Stimulated activated CD4-positive, alpha-beta T cell treated with anti-CD3 and anti-CD28 coated beads, Interleukin-12 subunit alpha, Interleukin-12 subunit beta, amount 100 ng/mL, for 24 hours (primary cell): ENCODE data around the gene ST8SIA3.
A peak's percentile ranks its signal among the peaks of the same experiment; 100 is the strongest.

Experiments
- DNase-seq, 2 experiments: peaks; one replicate each; pipeline ENCODE4 v3.0.0-alpha.2; 2020; ENCODE audit warnings: low read depth in 2 of 2

Gene ST8SIA3, protein sequence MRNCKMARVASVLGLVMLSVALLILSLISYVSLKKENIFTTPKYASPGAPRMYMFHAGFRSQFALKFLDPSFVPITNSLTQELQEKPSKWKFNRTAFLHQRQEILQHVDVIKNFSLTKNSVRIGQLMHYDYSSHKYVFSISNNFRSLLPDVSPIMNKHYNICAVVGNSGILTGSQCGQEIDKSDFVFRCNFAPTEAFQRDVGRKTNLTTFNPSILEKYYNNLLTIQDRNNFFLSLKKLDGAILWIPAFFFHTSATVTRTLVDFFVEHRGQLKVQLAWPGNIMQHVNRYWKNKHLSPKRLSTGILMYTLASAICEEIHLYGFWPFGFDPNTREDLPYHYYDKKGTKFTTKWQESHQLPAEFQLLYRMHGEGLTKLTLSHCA

DNA sequence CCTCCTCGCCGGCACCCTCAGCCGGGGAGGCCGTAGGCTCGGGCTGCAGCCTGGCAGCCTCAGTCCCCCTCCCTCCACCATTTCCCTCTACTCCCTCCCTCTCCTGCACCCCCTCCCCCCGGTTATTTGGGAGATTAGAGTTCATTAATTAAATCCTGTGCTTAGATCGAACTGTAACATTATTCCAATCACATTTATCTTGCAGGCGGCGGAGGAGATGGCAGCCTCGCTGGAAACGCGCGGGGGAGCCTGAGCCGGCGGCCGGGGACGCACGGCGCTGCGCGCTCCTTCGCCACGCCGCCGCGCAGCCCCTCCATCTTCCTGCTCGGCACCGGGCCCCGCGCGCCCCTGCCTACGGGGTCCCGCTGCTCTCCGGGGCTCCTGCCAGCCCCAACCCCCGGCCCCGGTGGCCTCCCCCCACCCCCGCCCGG lies at the start of gene ST8SIA3:
Gene ST8SIA3 (plus strand): TSS at position 287 of the 431 bp plus-strand sequence. CDS start 290 bp downstream, outside the sequence.
- DNase-seq, result no peak

GRCh38 chr18:57311472-57311871 lies 40.9 kb upstream of the ST8SIA3 start:
- no peak for DNase-seq

- DNase-seq, result no peak
These were observed 39.8 kb upstream of the ST8SIA3 start for GRCh38 chr18:57312346-57313144.

DNA sequence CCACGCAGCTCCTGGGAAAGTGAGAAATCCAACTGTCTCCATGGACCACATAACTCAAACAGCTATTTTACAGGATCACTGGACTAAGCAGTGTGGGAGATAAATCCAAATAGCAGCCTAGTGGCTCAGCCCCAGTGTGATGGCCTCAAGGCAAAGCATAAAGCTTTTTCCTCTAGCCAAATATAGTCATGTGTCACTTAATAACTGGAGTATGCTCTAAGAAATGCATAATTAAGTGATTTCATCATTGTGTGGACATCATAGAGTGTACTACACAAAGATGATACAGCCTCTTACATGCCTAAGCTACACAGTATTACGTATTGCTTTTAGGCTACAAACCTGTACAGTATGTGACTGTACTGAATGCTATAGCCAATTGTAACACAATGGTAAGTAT lies 31.8 kb upstream of the ST8SIA3 start:
- DNase-seq, result no peak

DNA sequence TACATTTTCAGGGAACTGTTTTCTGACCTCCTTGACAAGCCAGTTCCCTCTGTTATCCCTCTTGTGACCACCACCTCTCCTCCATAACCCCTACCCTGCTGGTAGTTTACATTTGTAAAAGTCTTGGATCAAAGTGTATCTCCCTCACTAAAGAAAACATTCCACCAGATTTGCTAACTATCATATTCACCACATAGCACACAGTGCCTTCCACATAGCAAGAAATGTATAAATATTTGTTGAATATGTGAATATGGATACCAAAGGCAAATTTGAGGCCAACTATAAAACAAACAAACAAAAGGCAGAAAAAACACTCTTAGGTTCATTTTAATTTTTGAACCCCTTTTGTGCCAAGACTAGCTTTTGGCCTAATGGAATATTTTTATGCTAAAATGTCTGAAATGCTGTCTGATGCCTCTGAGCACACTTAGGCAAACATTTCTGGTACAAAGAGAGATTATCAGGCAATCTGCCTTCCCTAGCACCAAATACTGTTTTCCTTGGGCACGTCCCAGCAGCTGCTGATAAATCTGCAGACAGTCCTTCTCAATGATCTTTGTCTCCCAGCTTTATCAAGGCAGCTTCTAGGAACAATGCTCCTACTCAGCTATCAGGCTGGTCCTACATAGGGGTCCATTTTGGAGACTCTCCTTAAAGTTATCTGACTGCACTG lies 26.7 kb upstream of the ST8SIA3 start:
- no peak for DNase-seq

GRCh38 chr18:57326718-57327323 lies 25.5 kb upstream of the ST8SIA3 start:
- DNase-seq, result no peak

DNA sequence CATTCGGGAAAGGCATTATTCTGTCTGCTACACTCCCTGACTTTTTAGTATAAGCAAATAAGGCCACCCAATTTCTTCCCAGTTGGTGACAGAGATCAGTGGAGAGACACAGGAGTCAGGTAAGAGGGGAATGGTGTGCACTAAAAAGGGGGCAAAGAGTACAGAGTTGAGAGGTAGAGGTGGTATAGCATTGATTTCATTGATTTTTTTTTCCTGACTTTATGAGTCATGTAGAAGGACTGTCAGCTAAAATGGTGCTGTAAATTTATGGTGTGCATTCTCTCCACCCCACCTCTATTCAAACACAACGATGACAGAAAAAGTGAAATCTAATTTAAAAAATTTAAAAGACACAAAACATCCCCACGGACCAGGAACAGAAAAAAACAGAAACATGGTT lies 23.7 kb upstream of the ST8SIA3 start:
- DNase-seq, result no peak

DNA sequence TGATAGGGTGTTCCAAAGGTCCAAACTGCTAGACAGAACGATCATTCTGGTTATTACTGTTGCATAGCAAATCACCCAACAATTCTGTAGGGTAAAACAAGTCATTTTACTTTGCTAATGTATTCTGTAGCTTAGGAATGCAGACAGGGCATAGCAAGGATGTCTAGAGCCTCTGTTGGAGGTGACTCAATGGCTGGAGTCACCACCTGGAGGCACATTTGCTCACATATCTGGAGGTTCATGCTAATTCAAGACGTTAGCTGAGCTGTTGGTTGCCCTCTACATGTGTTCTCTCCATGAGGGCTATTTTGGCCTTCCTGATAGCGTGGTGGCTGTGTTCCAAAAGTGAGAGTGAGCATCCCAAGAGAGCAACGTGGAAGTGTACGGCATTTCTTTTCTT lies 22.5 kb upstream of the ST8SIA3 start:
- DNase-seq, result no peak

- DNase-seq, result no peak
These were observed 20.6 kb upstream of the ST8SIA3 start for GRCh38 chr18:57331718-57332117.

- no peak for DNase-seq
These were observed 18.4 kb upstream of the ST8SIA3 start for GRCh38 chr18:57333940-57334339.

DNA sequence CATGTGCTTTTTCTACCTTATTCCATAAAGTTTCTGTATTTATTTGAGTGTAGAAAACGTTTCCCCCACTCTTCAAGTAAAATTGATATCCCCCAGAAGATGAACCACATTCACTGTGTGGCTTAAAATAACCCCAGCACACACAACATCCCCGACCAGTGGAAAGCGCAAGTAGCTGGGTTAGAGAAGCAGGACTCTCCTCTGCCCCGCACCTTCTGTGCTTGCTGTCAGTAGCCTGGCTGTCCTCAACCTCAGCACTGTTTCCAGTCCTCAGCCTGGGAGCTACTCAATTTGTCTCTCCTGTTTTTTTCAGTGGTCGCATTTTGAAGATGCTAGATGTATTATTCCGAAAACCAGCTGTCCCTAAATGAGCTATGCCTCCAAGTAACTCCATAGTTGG lies 18.0 kb upstream of the ST8SIA3 start:
- DNase-seq, result no peak

DNA sequence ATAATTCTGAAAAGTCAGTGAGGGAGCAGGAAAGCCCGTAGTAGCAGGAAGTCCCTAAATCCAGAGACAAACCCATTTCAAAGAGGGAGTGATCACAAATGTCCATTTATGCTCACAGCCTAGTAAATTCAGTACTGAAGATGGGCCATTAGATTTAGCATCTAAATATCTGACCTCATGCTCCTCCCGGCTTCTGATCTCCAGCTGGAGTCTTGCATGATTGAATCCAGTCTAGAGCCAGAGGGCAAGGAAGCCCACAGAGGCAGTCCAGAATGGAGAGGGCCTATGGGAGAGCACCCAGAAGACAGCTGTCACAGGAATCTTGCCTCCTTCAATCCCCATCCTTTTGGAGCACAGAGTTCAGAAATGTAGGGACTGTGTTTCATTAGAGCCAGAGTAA lies 16.0 kb upstream of the ST8SIA3 start:
- no peak for DNase-seq

DNA sequence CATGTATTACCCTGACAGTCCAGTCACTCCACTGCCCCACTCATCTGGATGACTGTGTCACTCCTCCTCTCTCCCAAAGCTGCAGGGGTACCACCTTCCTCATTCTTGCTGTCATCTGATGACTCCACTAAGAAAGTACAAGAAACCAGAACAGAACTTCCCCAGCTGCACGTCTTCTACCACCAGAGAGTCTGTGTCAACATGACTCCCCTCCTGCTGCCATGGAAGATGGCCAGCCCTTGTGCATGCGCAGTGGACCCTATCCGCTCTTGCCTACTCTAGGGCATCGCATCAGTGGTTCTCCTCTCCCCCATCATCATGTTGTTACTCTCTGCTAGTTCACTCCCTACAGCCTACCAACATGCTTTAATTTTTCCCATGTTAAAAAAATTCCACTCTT lies 14.5 kb upstream of the ST8SIA3 start:
- DNase-seq, result no peak

- DNase-seq, result no peak
These were observed 8.5 kb upstream of the ST8SIA3 start for GRCh38 chr18:57343833-57344232.

DNA sequence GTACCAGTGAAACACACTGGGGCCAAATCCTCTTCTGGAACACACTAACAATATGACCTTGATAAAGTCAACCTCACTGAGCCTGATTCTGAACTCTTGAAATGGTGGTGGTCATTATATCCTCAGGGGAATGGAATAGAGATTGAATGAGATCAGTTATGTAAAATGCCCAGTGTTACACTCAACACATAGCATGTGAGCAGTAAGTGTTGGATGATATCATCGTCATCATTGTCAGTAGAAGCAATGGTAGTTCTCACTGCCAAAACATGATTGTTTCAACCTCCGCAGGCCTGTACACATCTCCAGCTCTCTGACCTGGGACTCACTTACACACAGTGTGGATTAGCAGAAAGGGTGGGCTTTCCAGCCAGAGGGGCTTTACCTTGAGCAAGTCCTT lies 5.5 kb upstream of the ST8SIA3 start:
- DNase-seq, result no peak

DNA sequence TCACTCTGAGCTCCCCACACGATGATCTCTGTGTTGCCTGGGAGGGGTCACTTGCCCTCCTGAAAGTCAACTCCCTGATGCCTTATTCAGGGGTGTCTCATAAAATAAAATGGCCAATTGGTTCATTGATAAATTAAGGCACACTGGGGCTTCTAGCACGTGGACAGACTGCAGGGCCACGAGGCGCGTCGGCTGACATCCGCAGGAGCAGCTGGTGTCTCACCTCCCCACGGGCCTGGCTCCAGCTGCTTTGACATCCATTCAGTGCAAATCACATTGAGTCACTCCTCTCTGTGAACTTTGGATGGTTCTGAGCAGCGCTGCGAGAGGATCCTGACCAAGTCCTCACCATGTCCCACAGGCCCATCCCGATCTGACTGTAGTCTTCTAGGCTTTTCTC lies 4.6 kb upstream of the ST8SIA3 start:
- DNase-seq, result no peak

GRCh38 chr18:57352761-57353136 lies 392 bp downstream of the ST8SIA3 start:
- DNase-seq, result no peak

GRCh38 chr18:57353137-57353939 lies 981 bp downstream of the ST8SIA3 start:
- no peak for DNase-seq

DNA sequence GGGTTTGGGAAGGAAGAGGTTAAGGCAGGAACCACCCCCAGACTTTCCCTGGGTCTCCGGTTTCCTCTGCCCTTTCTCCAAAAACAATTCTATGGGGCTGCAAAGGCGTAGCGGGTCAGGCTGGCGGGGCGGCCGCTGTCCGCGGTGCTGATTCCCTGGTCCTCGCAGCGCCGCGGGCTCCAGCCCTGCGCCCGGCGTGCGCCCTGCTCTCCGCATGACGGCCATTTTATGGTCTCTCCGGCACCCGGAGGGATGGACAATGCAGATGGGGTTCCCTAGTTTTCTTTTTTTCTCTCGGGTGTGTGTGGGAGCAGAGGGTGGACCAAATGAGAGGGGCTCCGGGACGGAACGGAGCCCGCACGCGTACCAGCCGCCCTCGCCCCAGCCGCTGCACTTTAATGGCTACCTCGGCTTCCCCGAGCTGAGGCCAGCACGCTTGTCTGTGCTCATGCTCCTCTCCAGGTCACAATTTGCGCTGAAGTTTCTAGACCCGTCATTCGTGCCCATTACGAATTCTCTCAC lies 1.6 kb downstream of the ST8SIA3 start:
- peak in 1 of 2 experiments; percentile 9 for DNase-seq

DNA sequence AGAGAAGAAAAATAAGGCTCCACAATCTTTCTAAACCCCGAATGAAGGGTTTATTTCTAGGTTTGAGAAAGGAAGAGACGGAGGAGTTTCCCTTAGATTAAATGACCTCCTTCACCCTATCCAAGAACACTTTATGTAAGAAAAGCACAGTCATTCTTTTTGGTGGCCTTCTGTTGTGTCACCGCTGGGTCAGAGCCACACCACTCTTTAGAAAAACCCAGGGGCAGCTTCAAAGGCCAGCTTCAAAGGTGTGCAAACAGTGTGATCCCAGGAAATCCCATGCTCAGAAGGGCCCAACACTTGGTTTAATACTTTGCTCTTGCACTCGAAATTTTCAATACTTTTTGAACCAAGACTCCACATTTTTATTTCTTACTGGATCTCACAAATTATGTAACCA lies 7.1 kb downstream of the ST8SIA3 start:
- DNase-seq, result no peak

DNA sequence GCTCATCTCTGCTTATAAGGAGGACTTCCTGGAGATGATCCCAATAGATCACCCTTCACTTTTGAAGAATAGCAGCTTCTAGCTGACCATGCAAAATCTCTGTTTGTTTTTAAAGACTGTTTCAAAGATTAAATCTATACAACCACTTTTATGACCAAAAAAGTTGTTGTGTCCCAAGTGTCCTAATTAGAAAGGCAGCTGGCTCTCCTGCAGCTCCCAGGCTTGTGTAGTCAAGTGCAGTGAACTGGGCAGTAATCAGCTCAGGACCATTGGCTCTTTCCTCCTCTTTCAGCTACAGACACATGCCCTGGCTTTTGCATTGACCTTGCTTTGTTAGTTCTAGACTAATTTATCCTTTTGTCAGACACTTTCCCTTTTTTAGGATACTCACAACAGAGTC lies 10.4 kb downstream of the ST8SIA3 start:
- no peak for DNase-seq
